Measurements from ENCODE around the gene GP1BB.
"Not testable (repeated sequence)": the region's sequence is repeated elsewhere in the genome, so short reads cannot be mapped to it uniquely, and the experiment has no call there.

Gene GP1BB

DNA sequence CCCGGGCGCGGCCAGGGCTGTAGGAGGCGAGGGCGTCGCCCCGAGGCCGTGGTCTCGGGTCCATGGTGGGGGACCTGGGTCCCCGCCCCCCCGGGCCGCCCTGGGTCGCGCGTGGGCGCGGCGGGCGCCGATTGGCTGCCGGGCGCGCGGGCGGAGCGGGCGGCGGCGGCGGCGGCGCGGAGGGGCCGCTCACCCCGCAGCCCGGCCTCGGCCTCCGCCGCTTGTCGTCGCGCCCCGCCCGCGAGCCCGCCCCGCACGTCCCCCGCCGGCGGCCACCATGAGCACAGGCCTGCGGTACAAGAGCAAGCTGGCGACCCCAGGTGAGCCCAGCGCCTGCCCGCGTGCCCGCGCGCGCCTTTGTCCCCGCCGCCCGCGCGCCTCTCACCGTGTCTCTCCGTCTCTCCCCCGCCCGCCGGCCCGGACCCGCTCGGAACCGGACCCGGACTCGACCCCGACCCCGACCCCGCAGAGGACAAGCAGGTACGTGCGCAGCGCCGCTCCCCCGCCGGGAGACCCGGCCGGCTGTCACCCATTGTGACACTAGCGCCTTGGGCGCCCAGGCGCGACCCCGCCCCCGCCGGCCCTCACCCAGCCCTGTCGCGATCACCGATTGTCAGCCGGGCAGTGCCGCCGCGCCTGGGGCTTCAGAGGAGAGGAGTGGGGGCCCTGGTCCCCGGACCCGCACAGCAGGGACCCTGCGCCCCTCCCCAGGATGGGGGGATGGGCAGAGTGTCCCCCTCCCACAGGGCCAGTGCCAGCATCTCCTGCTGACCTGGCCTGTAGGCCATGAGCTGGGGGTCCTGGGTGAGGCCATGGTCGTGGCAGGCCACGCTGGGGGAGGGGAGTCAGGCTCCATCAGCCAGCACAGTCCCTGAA lies 8.8 kb upstream of the GP1BB start, which contains the start of gene SEPTIN5:
Gene SEPTIN5 (plus strand): TSS at position 192 of the 876 bp plus-strand sequence. CDS start 86 bp downstream, at position 278.
- FAIRE-seq, result no peak

DNA sequence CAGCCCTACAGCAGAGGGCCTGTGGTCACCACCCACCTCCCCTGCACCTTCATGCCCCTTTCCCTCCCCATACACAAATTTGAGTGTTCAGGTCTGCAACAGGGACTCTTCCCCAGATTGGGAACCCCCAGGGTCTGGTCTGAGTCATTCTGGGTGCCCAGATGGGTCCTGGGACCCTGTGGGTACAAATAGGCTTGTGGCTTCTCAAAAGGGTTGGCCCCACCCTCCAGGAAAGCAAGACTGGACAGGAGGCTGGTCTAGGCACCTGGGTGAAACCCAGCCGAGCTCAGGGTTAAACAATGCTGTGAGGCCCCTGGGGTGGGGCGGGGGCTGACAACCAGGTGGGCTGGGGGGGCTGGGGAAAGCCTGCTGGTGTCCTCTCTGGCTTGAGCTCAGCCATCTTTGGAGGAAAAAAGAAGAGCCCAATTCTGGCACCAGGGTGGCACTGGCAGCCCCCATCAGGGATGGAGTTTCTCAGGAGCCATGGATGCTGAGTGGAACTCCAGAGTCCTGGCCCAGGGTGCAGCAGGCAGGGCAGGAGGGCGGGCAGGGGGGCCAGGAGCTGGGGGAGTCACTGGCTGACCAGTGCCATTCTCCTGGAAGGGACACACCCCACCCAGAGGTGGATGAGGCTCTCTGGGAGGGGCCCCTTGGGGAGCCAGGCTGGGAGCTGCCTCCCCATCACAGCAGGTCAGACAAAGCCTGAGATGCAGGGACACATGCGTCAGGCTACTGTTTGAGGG lies 8.0 kb upstream of the GP1BB start:
- FAIRE-seq, result no peak

DNA sequence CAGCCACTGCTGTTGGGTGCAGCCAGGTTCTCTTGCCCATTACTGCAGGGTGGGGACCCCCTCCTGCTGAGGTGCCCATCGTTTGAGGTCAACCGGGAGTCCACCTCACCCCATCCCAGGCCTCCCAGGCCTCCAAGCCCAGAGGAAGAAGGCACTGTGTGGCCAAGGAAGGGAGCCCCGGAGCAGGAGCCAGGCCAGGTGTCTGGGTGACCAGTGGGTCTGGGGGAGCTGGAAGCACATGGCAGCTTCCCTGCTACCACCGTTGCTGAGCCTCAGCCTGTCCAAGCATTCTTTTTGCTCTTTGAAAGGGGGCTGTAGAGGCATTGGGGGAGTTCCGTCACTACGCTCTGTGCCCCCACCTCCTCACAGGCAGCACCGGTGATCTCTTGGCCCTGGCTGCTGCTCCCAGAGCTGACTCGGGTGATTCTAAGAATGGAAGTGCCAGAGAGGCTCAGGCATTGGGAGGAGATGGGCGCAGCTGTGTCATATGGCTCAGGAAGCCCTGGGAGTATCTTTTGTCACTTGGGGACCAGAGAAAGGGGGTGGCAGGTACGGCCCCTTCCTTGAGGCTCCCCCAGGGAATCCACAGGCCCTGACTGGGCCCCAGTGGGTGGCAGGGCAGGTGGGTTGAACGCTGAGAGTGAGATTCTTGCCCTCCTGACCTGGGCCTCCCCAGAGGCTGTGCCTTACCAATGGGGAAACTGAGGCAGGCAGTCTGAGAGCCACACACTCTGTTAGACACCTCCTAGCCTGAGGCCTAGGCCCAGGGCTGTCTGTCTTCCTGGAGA lies 7.1 kb upstream of the GP1BB start:
- FAIRE-seq, result no peak

DNA sequence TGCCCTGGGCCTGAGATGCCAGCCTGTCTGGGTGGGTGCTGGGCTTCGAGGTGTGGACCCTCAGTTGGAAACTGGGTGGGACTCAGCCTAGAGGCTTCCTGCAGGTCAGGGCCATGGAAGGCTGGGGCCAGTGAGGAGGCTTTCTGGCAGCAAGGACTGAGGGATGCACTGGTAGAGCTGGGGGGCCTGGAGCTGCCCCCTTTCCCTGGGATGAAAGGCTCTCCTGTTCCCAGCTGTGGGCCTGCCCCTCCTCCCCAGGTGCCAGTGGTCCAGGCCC lies 6.6 kb upstream of the GP1BB start:
- FAIRE-seq, result no peak

DNA sequence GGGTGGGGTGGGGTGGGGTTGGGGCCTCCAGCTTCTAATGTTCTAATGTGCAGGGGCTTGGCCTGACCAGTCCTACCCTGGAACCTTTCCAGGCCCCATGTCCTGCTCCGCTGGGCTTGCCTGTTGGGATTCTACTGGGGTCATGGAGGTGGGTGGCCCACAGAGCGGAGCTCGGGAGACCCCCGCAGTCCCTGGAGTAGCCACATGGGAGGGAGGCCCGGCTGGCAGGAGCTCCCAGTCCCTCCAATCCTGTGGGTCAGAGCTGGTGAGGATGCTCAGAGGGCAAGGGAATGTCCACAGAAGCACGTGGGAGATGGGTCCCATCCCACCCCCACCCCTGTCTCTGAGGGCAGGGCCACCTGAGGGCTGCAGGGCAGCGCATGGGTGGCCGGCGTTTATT lies 6.2 kb upstream of the GP1BB start:
- no peak for FAIRE-seq

DNA sequence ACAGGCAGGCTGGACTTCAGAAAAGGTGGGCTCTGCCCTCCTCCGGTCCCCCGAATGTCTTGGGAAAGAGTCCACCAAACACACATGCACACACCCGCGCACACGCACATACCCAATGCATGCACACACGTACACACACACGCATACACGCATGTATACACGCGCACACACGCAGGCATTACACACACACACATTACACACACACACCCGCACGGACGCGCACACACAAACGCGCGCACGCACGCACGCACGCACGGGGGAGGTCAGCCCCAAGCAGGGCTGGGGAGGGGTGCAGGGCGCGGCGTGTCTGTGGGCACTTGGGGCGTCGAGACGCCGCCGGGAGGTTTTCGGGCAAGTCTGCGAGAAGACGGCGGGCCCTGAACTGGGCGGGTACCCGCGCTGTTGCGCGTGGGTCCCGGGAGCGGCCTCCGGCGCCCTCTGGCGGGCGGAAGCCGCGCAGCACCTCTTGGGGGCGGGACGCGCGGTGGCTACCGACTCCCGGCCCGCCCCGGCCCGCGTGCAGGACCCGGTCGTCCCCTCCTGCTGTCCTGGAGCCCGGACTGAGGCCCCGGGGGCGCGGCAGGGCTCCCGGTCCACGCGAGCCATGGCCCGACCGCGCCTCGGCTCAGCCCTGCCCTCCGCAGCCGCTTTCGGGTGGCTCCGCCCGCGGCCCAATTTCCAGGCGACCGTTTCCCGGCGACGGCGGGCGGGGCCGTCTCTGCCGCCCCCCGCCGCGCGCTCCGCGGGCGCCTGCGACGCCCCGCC lies 5.5 kb upstream of the GP1BB start:
- no peak for FAIRE-seq

DNA sequence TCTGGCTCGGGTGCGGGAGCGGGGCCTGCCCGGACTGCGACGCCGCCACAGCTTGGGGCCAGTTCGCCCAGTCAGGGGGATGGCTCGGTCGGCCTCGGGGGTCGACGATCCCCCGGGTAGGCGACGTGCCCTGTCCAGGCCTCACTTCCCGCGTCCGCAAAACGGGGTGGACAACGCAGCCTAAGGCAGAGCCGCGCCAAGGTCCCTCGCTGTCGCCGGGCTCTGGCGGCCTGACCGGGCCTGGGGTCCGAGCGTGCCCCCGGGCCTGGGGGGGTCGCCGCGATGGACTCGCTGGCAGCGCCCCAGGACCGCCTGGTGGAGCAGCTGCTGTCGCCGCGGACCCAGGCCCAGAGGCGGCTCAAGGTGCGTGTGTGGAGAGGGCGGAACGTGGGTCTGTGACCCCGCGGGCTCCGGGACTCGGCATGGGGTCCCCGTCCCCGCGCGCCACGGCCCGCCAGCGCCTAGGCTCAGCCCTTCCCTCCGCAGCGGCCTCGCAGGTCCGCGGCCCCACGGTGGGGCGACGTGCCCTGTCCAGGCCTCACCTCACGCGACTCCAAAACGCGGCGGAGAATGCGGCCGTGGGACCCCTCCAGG lies 4.8 kb upstream of the GP1BB start:
- FAIRE-seq, result no peak

DNA sequence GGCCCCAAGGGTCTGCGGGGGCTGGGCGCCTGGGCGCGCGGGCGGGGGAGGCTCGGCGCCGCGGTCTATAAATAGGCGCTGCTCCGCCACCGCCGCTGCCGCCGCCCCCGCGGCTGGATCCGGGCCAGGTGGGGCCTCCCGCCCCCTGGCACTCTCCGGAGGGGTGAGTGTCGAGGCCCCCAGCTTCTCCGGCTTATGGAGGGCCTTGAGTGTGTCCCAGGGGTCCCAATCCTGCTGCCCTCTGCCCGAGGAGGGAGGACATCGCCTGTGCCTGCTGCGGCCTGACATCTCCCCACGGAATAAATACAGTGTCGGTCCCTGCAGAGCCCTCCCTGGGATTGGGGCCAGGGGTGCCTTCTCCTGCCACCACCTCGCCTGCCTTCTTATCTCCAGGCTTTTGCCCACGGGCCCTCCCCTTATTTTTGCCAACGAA lies 4.3 kb upstream of the GP1BB start:
- FAIRE-seq, result no peak

DNA sequence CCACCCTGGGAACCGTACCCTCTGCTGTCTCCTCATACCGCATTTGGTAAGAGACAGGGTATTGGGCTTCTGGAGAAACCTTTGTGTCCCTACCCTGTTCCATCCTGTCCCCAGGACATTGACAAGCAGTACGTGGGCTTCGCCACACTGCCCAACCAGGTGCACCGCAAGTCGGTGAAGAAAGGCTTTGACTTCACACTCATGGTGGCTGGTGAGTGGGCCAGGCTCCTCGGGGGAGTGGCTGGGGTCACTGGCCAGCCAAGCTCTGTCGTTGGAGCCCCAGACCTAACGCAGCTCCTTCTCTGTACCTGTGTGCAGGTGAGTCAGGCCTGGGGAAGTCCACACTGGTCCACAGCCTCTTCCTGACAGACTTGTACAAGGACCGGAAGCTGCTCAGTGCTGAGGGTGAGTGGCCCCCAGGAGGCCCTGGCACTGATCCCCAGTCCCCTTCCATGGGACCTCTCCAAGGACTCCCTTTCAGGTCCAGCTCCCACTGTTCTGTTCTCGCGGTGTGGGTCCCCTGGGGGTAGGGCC lies 3.8 kb upstream of the GP1BB start:
- FAIRE-seq, result no peak

DNA sequence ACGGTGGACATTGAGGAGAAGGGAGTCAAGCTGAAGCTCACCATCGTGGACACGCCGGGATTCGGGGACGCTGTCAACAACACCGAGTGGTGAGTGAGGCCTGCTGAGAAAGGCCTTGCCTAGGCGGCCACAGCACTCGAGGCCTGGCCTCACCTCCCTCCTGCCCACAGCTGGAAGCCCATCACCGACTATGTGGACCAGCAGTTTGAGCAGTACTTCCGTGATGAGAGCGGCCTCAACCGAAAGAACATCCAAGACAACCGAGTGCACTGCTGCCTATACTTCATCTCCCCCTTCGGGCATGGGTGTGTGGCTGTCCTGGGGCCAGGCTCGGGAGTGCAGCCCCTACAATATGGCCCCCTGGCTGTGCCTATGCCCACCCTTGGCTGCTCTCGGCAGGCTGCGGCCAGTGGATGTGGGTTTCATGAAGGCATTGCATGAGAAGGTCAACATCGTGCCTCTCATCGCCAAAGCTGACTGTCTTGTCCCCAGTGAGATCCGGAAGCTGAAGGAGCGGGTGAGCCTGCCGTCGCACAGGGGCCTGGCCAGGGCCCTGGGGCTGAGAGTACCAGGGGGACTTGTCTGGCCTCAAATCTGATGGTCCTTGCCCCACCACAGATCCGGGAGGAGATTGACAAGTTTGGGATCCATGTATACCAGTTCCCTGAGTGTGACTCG lies 3.0 kb upstream of the GP1BB start:
- FAIRE-seq, result no peak

DNA sequence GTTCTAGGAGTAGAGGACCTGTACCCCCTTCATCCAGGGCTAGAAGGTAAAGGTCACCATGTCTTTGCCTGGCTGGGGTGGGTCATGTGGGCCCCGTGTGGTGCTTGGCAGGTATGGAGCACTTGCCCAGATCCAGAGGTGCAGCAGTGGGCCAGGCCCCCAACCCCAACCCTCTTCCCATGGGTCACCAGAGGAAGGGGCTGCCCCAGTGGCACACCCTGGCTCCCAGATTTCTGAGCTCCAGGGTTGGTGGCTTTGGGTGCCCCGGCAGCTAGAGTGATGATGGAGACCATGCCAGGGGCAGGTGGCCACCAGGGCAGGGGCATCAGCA lies 2.4 kb upstream of the GP1BB start:
- no peak for FAIRE-seq

DNA sequence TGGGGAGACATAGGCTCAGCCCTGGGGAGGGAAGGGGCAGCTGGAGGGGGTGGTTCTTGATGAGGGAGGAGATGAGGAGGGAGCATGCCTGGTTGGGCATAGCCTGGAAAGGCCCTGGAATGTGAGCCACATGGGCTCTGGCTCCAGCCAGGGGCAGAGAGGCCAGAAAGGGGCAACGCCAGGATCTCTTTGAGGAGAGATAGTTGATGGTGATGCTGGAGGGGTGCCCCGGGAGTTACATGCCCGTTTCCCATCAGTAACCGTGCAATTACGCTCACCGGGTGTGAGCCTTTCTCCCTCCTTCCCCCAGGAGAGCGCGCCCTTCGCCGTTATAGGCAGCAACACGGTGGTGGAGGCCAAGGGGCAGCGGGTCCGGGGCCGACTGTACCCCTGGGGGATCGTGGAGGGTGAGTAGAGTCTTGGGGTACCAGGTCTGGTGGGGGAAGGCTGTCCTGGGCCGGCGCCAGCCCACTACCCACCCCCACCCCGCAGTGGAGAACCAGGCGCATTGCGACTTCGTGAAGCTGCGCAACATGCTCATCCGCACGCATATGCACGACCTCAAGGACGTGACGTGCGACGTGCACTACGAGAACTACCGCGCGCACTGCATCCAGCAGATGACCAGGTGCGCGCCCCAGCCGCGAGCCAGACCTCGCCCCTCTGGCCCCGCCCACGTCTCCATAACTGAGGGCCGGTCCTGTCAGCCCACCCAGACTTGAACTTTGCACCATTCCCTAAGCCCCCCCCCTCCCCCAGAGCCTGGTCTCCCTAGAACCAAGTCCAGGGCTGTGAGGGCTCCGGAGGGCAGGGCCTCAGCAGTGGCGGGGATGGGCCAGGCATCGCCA lies 1.8 kb upstream of the GP1BB start:
- no peak for FAIRE-seq

DNA sequence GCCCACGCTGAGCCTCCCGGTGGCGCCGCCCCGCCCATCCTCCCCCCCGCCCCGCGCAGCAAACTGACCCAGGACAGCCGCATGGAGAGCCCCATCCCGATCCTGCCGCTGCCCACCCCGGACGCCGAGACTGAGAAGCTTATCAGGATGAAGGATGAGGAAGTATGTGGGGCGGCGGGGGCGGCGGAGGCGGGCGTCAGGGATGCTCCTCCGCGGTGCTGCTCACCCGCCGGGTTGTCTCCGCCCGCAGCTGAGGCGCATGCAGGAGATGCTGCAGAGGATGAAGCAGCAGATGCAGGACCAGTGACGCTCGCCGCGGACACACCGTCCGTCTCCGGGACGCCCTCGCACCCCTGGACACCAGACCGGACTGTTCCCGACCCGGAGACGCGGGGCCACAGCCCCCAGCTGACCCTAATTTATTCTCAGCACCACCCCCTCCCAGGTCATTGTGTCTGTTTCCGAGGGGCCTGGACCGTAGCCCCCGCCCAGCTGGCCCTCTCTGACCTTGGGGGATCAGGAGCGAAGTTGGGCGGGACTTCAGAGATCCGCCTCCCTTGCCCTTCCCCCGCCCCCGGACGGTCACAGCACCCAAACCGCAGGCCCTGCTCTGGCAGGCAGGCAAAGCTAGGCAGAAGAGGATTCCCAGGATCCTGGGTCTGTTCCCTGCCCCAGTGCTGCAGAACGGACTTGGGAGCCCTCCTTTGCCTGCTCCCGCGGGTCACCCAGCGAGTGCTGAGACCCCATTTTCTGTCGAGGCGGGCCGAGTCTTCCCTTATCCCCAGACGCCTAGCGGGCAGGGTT lies 959 bp upstream of the GP1BB start:
- no peak for FAIRE-seq

DNA sequence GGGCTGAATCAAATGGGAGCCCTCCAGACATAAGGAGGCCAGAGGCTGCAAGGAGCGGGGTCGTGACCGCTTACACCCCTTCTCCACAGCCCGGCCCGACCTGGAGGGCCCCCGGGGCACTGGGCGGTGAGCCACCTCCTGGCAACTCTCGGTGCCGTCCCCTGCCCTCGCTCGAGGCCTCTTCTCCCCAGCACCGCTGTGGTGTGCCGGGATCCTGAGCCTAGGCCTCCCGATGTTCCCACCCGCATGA lies 432 bp upstream of the GP1BB start:
- FAIRE-seq, result no peak

DNA sequence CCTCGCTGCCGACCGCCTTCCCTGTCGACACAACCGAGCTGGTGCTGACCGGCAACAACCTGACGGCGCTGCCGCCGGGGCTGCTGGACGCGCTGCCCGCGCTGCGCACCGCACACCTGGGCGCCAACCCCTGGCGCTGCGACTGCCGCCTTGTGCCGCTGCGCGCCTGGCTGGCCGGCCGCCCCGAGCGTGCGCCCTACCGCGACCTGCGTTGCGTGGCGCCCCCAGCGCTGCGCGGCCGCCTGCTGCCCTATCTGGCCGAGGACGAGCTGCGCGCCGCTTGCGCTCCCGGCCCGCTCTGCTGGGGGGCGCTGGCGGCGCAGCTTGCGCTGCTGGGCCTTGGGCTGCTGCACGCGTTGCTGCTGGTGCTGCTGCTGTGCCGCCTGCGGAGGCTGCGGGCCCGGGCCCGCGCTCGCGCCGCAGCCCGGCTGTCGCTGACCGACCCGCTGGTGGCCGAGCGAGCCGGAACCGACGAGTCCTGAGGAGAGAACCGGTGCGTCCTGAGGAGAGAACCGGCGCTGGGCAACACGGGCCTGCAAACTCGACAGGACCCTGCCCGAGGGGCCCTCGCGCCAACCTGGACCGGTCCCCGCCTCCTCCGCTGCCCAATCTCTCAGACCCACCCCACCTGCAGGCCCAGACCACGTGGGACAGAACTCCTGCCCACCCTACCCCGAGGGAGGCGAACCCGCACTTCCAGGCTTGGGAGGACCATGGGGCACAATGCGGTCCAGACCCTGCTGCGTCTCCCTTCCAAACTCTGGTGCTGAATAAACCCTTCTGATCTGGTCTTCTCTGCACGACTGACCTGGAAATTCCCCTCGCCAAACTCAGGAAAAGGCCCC lies 866 bp downstream of the GP1BB start:
- no peak for FAIRE-seq

DNA sequence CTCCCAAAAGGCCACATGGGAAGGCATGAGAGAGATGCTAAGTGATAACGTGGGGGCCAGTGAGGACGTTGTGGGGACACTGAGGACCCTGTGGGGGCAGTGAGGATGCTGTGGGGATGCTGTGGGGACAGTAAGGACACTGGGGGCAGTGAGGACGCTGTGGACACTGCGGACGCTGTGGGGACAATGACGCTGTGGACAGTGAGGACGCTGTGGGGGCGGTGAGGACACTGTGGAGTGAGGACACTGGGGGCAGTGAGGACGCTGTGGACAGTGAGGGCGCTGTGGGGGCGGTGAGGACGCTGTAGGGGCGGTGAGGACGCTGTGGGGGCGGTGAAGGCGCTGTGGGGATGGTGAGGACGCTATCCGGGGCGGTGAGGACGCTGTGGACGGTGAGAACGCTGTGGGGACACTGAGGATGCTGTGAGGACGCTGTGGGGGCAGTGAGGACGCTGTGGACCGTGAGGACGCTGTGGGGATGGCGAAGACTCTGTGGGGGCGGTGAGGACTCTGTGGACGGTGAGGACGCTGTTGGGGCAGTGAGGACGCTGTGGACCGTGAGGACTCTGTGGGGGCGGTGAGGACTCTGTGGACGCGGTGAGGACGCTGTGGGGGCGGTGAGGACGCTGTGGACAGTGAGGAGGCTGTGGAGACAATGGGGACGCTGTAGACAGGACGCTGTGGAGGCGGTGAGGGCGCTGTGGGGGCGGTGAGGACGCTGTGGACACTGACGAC lies 1.8 kb downstream of the GP1BB start:
- no peak for FAIRE-seq

DNA sequence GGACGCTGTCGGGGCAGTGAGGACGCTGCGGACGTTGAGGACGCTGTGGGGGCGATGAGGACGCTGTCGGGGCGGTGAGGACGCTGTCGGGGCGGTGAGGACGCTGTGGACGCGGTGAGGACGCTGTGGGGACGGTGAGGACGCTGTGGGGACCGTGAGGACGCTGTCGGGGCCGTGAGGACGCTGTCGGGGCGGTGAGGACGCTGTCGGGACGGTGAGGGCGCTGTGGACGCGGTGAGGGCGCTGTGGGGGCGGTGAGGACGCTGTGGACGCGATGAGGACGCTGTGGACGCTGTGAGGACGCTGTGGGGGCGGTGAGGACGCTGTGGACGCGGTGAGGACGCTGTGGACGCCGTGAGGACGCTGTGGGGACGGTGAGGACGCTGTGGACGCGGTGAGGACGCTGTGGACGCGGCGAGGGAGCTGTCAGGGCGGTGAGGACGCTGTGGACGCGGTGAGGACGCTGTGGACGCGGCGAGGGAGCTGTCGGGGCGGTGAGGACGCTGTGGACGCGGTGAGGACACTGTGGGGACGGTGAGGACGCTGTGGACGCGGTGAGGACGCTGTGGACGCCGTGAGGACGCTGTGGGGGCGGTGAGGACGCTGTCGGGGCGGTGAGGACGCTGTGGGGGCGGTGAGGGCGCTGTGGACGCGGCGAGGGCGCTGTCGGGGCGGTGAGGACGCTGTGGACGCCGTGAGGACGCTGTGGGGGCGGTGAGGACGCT lies 2.9 kb downstream of the GP1BB start:
- not testable (repeated sequence) for FAIRE-seq

All from A204.1 (cell line).